Fibroblast of skin of right biceps (primary cell): ENCODE results near the gene PIWIL1.

ENCODE experiments used
- DNase-seq: peaks from one replicate; pipeline ENCODE4 v3.0.0-alpha.2; 2013

Gene PIWIL1

GRCh38 chr12:130337488-130338303 lies at the start of gene PIWIL1:
PIWIL1 (plus strand) TSS chr12:130337887; CDS start chr12:130342592, 4,705 bp downstream.
- DNase-seq = no peak

GRCh38 chr12:130288206-130288605 lies 49.5 kb upstream of the PIWIL1 start:
- DNase-seq = peak; percentile 22

- DNase-seq = no peak
Measured at GRCh38 chr12:130288691-130289090, 49.0 kb upstream of the PIWIL1 start.

GRCh38 chr12:130290114-130290513 lies 47.6 kb upstream of the PIWIL1 start:
- DNase-seq = no peak

GRCh38 chr12:130298322-130299021 lies 39.2 kb upstream of the PIWIL1 start:
- no peak for DNase-seq

- DNase-seq = no peak
Measured at GRCh38 chr12:130299574-130299973, 38.1 kb upstream of the PIWIL1 start.

GRCh38 chr12:130300090-130300489 lies 37.6 kb upstream of the PIWIL1 start:
- no peak for DNase-seq

- no peak for DNase-seq
Measured at GRCh38 chr12:130300737-130301535, 36.8 kb upstream of the PIWIL1 start.

GRCh38 chr12:130301559-130301958 lies 36.1 kb upstream of the PIWIL1 start:
- no peak for DNase-seq

- no peak for DNase-seq
Measured at GRCh38 chr12:130303781-130304180, 33.9 kb upstream of the PIWIL1 start.

GRCh38 chr12:130307859-130308258 lies 29.8 kb upstream of the PIWIL1 start:
- DNase-seq = no peak

- no peak for DNase-seq
Measured at GRCh38 chr12:130308393-130308792, 29.3 kb upstream of the PIWIL1 start.

- DNase-seq = no peak
Measured at GRCh38 chr12:130316251-130316650, 21.4 kb upstream of the PIWIL1 start.

GRCh38 chr12:130320536-130320935 lies 17.2 kb upstream of the PIWIL1 start:
- no peak for DNase-seq

GRCh38 chr12:130322263-130322662 lies 15.4 kb upstream of the PIWIL1 start:
- DNase-seq = no peak

GRCh38 chr12:130330685-130331084 lies 7.0 kb upstream of the PIWIL1 start:
- DNase-seq = no peak

GRCh38 chr12:130331146-130331545 lies 6.5 kb upstream of the PIWIL1 start:
- no peak for DNase-seq

- DNase-seq = no peak
Measured at GRCh38 chr12:130333341-130333740, 4.3 kb upstream of the PIWIL1 start.

- DNase-seq = no peak
Measured at GRCh38 chr12:130334399-130334798, 3.3 kb upstream of the PIWIL1 start.

GRCh38 chr12:130334937-130335336 lies 2.8 kb upstream of the PIWIL1 start:
- DNase-seq = no peak

GRCh38 chr12:130335517-130336392 lies 1.9 kb upstream of the PIWIL1 start:
- peak; percentile 38 for DNase-seq

- DNase-seq = no peak
Measured at GRCh38 chr12:130336723-130337487, 782 bp upstream of the PIWIL1 start.
